Measurements from ENCODE around the gene HES4. TPM values are rescaled to one million over a fixed set of nuclear protein-coding genes. Genes with fewer than 3 reads are reported as not detected.

The HES4 gene
- total and polyA plus RNA-seq, 3 experiments from 2014 or later = 0.24 to 0.62 TPM; not detected in 1

GRCh38 chr1:952201-952600, 47.7 kb downstream of the HES4 start:
- Mint-ChIP-seq H3K4me1 (peaks cover 5 to 9% (median 5%) of the 10 kb centered on the region in 3 donors), H3K27me3 (no peaks in the 10 kb centered on the region), H3K4me3 (no peak overlapping the region), H3K27ac (no peak overlapping the region), H3K36me3 (peaks cover 14 to 93% (median 17%) of the 10 kb centered on the region in 3 donors), H3K9me3 (no peaks in the 10 kb centered on the region)
- no peak overlapping the region for H3K4me3 ChIP-seq (ENCODE audit: low read length)
- H3K27ac ChIP-seq (ENCODE audit: low read depth, low read length) = no peak overlapping the region
- CTCF ChIA-PET = interaction anchor here (1.1 kb wide), 1 partner anchor 11 kb away, joined by 4 read pairs; no protein-coding TSS in a partner anchor
- no peaks in the 10 kb centered on the region for H3K9me3 ChIP-seq (ENCODE audit: low read length)
- no peaks in the 10 kb centered on the region for H3K27me3 ChIP-seq (ENCODE audit: insufficient read depth, low read length, poor library complexity, severe bottlenecking)
- no peak for DNase-seq
- H3K4me1 ChIP-seq (ENCODE audit: insufficient read depth, low read length) = peaks cover 2% of the 10 kb centered on the region
- H3K36me3 ChIP-seq (ENCODE audit: insufficient read depth, low read length) = peaks cover 65% of the 10 kb centered on the region
- POLR2A ChIA-PET = no interaction called here

- H3K36me3 Mint-ChIP-seq = peaks cover 17 to 90% (median 17%) of the 10 kb centered on the region in 3 donors
- peaks cover 60% of the 10 kb centered on the region for H3K36me3 ChIP-seq (ENCODE audit: insufficient read depth, low read length)
- no peaks in the 10 kb centered on the region for H3K27me3 ChIP-seq (ENCODE audit: insufficient read depth, low read length, poor library complexity, severe bottlenecking)
- no peak for DNase-seq
- CTCF ChIA-PET = no interaction called here
- H3K4me1 ChIP-seq (ENCODE audit: insufficient read depth, low read length) = no peaks in the 10 kb centered on the region
- POLR2A ChIA-PET = no interaction called here
- H3K27me3 Mint-ChIP-seq = no peaks in the 10 kb centered on the region
- peaks cover 1 to 5% (median 4%) of the 10 kb centered on the region in 3 donors for H3K4me1 Mint-ChIP-seq
- no peak overlapping the region for H3K27ac ChIP-seq (ENCODE audit: low read depth, low read length)
- H3K27ac Mint-ChIP-seq = no peak overlapping the region
- no peak overlapping the region for H3K4me3 ChIP-seq (ENCODE audit: low read length)
- H3K9me3 ChIP-seq (ENCODE audit: low read length) = no peaks in the 10 kb centered on the region
- no peaks in the 10 kb centered on the region for H3K9me3 Mint-ChIP-seq
- no peak overlapping the region for H3K4me3 Mint-ChIP-seq
These were observed 48.5 kb downstream of the HES4 start for GRCh38 chr1:951364-951763.

GRCh38 chr1:950881-951280, 49.0 kb downstream of the HES4 start:
- Histone ChIP-seq H3K4me3 (ENCODE audit: low read length) (no peak overlapping the region), H3K4me1 (ENCODE audit: insufficient read depth, low read length) (no peaks in the 10 kb centered on the region), H3K27me3 (ENCODE audit: insufficient read depth, low read length, poor library complexity, severe bottlenecking) (no peaks in the 10 kb centered on the region), H3K36me3 (ENCODE audit: insufficient read depth, low read length) (peaks cover 55% of the 10 kb centered on the region), H3K27ac (ENCODE audit: low read depth, low read length) (no peak overlapping the region), H3K9me3 (ENCODE audit: low read length) (no peaks in the 10 kb centered on the region)
- Mint-ChIP-seq H3K9me3 (no peaks in the 10 kb centered on the region), H3K27me3 (no peaks in the 10 kb centered on the region), H3K4me1 (peaks cover 1 to 5% (median 4%) of the 10 kb centered on the region in 3 donors), H3K4me3 (no peak overlapping the region), H3K36me3 (peaks cover 17 to 90% (median 17%) of the 10 kb centered on the region in 3 donors), H3K27ac (no peak overlapping the region)
- no peak for DNase-seq
- CTCF ChIA-PET = no interaction called here
- POLR2A ChIA-PET = no interaction called here

GRCh38 chr1:950268-950667, 49.6 kb downstream of the HES4 start:
- Histone ChIP-seq H3K4me3 (ENCODE audit: low read length) (no peak overlapping the region), H3K27me3 (ENCODE audit: insufficient read depth, low read length, poor library complexity, severe bottlenecking) (no peaks in the 10 kb centered on the region), H3K4me1 (ENCODE audit: insufficient read depth, low read length) (no peaks in the 10 kb centered on the region), H3K27ac (ENCODE audit: low read depth, low read length) (no peak overlapping the region), H3K9me3 (ENCODE audit: low read length) (no peaks in the 10 kb centered on the region), H3K36me3 (ENCODE audit: insufficient read depth, low read length) (peaks cover 49% of the 10 kb centered on the region)
- CTCF ChIA-PET = no interaction called here
- POLR2A ChIA-PET = no interaction called here
- Mint-ChIP-seq H3K4me1 (peaks cover 1 to 4% (median 3%) of the 10 kb centered on the region in 3 donors), H3K27me3 (no peaks in the 10 kb centered on the region), H3K4me3 (no peak overlapping the region), H3K27ac (no peak overlapping the region), H3K9me3 (no peaks in the 10 kb centered on the region), H3K36me3 (peaks cover 15 to 90% (median 15%) of the 10 kb centered on the region in 3 donors)
- DNase-seq = no peak

Other genes with a start within 250 kb of the HES4 start
- gene SAMD11, start 76.2 kb downstream of the HES4 start, total RNA-seq = not detected
- 0.20 TPM for gene SAMD11, start 76.2 kb downstream of the HES4 start, polyA plus RNA-seq
- 100 to 1,000 TPM; 175 to 187 TPM for gene NOC2L, start 40.8 kb downstream of the HES4 start, total RNA-seq
- gene NOC2L, start 40.8 kb downstream of the HES4 start, polyA plus RNA-seq = 72.3 TPM
- gene KLHL17, start 39.5 kb downstream of the HES4 start, total RNA-seq = 10 to 100 TPM; 27.6 to 28.6 TPM
- gene KLHL17, start 39.5 kb downstream of the HES4 start, polyA plus RNA-seq = 1.4 TPM
- 1 to 10 TPM; 2.7 to 3.5 TPM for gene PLEKHN1, start 33.6 kb downstream of the HES4 start, total RNA-seq
- gene PLEKHN1, start 33.6 kb downstream of the HES4 start, polyA plus RNA-seq = 0.49 TPM
- not detected for gene PERM1, start 18.0 kb downstream of the HES4 start, total RNA-seq
- not detected for gene PERM1, start 18.0 kb downstream of the HES4 start, polyA plus RNA-seq
- 10 to 100 TPM; 16.9 to 20.4 TPM for gene ISG15, start 13.4 kb upstream of the HES4 start, total RNA-seq
- gene ISG15, start 13.4 kb upstream of the HES4 start, polyA plus RNA-seq = 250 TPM
- 1 to 10 TPM; 7.1 to 8.0 TPM for gene AGRN, start 20.0 kb upstream of the HES4 start, total RNA-seq
- not detected for gene AGRN, start 20.0 kb upstream of the HES4 start, polyA plus RNA-seq
- gene RNF223, start 74.2 kb upstream of the HES4 start, total RNA-seq = not detected
- not detected for gene RNF223, start 74.2 kb upstream of the HES4 start, polyA plus RNA-seq
- gene C1orf159, start 116.0 kb upstream of the HES4 start, total RNA-seq = 10 to 100 TPM; 18.7 to 20.8 TPM
- 7.9 TPM for gene C1orf159, start 116.0 kb upstream of the HES4 start, polyA plus RNA-seq
- gene TTLL10, start 173.8 kb upstream of the HES4 start, total RNA-seq = not detected
- gene TTLL10, start 173.8 kb upstream of the HES4 start, polyA plus RNA-seq = not detected
- 10 to 100 TPM; 91.0 to 97.1 TPM for gene TNFRSF18, start 206.5 kb upstream of the HES4 start, total RNA-seq
- 2.0 TPM for gene TNFRSF18, start 206.5 kb upstream of the HES4 start, polyA plus RNA-seq
- 100 to 1,000 TPM; 180 to 193 TPM for gene TNFRSF4, start 214.1 kb upstream of the HES4 start, total RNA-seq
- gene TNFRSF4, start 214.1 kb upstream of the HES4 start, polyA plus RNA-seq = 1.9 TPM
- gene SDF4, start 231.9 kb upstream of the HES4 start, total RNA-seq = 100 to 1,000 TPM; 158 to 169 TPM
- gene SDF4, start 231.9 kb upstream of the HES4 start, polyA plus RNA-seq = 108 TPM
- gene B3GALT6, start 232.1 kb upstream of the HES4 start, total RNA-seq = 10 to 100 TPM; 23.7 to 24.1 TPM
- 16.4 TPM for gene B3GALT6, start 232.1 kb upstream of the HES4 start, polyA plus RNA-seq
- 1 to 10 TPM in 1 of 2 experiments, under 1 TPM in 1; 0.51 to 1.1 TPM for gene C1QTNF12, start 246.6 kb upstream of the HES4 start, total RNA-seq
- gene C1QTNF12, start 246.6 kb upstream of the HES4 start, polyA plus RNA-seq = not detected

Measured in CD8-positive, alpha-beta memory T cell (primary cell).